Cerebellar nuclear complex (tissue), 1 donor: Measurements from ENCODE around the gene MUC21.

Experiments used
- DNase-seq, 2 experiments: peaks; one replicate each; lab custom pipeline; 2025; lab: John Stamatoyannopoulos, UW

The MUC21 gene

DNA sequence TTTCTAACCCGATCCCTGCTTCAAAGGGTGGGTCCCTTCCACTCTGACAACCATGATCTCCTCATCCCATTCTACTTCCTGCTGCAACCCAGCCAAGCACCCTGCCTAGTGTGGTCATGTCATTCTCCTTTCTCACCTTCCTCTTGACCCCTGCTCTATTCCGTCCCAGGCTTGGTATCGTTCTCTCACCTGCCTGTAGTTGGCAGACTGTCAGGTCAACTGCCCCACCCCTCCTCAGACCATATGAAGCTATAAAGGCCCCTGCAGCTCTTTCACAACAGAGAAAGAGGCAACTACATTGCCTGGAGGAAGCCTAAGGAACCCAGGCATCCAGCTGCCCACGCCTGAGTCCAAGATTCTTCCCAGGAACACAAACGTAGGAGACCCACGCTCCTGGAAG lies at the start of gene MUC21:
MUC21 (plus strand) TSS at position 280 of the 400 bp plus-strand sequence. CDS start 241 bp downstream, outside the sequence.
- DNase-seq: no peak

DNA sequence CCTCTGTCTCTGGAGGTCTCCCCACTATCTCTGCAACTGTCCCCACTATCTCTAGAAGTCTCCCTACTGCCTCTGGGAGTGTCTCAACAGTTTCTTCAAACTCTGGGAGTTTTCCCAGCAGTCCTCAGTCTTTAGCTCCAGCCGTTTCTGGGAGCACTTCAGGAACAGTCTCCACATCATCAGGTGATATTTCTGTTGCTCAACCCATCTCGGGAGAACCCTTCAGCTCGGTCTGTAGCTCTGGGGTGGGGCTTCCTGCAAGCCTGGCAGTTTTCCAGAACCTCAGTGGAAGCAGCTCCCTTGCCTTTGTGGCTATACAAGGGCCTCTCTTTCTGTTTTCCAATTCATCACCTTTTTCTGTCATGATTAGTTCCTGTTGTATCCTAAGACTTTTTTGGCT lies 48.5 kb upstream of the MUC21 start:
- no peak for DNase-seq

DNA sequence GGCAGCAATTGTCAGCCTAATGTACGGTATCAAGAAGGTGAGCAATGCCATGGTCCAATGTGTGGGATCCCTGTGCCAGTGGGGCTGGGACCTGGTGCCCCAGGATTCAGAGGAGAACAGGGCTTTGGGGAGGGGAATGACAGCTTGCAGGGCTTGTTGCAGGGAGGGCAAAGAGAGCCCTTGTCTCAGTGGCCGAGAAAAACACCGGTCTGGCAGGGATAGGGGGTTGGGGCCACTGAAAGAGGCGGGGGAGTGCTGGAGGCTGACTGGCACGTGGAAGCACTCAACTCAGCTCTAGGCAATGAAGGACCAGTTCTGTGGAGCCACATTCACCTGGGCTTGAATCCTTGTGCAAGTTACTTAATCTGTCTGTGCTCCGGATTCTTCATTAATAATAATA lies 46.3 kb upstream of the MUC21 start:
- DNase-seq: no peak

DNA sequence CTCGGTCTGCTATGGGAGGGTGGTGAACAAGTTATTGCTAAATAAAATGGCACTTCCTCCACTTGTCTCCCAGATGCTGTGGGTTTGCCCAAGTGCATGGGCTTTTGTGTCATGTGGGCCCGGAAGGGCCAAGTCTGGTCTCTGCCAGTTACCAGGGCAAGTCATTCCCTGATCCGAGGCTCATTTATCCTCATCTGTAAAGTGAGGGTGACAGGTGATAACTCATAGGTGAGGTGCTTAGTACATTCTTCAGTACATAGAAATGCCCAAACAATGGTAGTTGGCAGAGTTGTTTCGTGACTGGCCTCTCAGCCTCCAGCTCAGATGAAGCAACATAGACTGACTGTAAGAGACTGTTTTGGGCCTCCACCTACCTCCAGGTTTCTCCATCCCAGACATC lies 44.8 kb upstream of the MUC21 start:
- no peak for DNase-seq

DNA sequence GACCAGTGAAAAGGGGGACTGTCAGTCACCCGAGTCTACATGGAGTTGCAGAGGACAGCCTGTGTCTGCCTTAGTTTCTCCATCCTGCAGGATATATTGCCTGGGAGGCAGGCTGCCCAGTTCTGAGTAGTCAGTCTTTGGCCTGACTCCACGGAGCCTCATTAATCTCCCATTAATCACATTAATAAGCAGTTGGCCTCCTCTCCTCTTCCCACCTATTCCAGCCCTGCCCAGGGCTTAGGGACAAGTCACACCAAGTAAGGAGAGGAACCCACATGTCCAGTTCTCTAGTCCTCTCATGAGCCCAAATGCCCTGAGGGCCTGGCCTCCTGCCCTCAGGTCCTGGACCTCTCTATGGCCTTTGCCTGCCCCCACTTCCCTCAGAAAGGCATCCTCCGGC lies 44.0 kb upstream of the MUC21 start:
- no peak for DNase-seq

DNA sequence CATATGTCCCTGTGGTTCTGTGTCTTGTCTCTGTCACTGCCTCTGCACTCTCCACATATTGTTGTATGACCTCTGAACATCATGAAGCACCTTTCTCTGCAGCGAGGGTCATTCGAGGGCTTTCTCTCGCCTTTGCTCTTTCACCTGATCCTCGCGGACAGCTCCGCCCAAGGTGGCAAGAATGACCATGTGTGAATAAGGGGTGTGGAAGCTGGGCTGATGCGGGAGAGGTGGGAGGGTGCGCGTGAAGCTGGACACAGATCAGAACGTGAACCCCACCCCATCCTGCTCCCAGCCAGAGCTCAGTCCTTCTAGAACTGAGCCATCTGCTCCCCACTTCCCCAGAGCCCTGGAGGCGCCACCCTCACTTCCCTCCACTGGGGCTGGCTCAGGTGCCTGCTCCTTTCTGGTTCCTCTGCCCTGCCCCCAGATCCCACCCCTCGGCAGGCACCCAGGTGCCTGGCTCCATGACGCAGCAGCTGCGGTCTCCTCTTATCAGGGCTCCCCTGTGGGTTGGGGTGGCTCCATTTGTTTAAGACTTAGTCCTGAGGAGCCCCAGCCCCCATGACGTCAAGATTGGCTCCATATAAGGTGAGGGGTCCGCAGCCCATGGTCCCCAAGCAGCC lies 43.0 kb upstream of the MUC21 start, which contains the start of gene MUCL3:
MUCL3 (plus strand) TSS at position 613 of the 626 bp plus-strand sequence. CDS start 27 bp downstream, outside the sequence.
- no peak for DNase-seq

DNA sequence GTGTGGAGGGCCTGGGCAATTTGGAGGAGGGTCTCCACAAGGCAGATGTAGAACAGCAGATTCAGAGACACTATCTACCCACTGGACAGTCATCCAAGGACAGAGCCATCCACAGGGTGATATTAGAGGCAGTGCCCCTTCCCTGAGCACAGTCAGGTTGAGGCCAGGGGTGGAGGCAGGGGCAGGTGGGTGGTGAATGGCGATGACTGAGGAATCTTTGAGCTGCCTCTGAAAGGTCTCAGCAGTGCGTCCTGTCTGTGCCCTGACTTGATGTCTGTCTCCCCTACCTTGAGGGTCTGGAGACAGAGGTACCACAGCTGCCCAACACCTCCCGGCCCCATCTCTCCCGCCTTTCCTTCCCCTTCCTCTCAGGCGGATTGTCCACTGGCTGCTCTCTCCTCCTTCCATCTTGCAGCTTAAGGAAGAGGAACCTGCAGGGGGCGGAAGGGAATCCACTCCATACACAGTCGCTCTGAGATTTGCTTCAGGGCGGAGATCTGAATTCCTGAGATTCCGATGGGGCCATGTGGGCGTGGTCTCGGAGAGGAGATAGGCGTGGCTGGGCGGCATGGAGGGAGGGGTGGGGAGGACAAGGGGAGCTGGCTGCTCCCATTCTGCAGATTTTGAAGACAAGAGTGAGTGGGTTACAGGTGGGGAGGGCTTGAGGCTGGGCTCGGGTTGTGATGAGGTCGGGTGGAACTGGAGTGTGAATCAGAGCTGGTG lies 41.0 kb upstream of the MUC21 start:
- no peak for DNase-seq

DNA sequence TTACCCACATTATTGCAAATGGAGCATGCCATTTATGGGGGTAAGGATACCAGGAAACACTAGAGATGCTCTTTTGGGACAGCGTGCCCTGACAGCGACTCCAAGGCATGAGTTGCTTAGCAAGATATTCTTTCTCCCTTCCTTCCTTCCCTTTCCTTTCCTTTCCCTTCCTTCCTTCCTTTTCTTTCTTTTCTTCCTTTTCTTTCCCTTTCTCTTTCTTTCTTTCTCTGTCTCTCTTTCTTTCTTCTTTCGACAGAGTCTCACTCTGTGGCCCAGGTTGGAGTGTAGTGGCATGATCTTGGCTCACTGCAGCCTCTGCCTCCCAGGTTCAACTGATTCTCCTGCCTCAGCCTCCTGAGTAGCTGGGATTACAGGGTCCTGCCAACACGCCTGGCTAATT lies 39.5 kb upstream of the MUC21 start:
- no peak for DNase-seq

DNA sequence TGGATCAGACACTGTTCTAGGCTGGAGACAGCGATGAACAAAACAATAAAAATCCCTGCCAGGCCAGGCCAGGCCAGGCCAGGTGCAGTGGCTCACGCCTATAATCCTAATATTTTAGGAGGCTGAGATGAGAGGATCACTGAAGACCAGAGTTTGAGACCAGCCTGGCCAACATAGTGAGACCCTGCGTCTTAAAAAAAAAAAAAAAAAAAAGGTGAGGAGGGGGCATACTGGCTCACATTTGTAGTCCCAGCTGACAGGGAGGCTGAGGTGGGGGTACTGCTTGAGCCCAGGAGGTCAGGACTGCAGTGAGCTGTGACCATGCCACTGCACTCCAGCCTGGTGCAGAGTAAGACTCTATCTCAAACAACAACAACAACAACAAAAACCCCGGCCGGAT lies 38.2 kb upstream of the MUC21 start:
- DNase-seq: no peak

DNA sequence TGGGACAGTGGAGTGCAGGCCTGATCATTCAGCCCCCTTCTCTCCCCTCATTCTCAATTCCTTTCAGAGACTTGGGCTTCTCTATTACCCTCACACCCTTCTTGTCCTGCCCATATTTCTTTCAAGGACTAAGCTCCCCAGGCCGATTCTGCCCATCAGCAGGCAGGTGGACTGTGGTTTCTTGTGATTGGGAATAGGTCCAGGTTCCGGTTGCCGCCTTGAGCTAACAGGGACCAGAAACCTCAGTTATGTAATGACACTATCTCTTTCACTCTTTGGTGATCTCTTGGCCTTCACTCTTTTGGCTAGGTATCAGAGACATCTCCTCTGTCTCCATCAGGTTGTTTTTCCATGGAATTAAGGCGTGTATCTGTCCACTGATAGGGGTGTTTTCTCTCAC lies 36.3 kb upstream of the MUC21 start:
- DNase-seq: no peak

DNA sequence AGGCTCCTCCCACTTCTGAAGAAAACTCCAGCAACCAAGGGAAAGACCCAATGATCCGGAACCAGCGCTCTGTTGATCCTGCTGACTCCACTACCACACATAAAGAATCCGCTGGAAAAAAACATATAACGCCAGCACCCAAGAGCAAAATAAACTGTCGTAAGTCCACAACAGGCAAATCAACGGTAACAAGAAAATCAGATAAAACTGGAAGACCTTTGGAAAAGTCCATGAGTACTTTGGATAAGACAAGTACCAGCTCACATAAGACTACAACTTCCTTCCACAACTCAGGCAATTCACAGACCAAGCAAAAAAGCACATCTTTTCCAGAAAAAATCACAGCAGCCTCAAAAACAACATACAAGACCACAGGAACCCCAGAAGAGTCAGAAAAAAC lies 34.7 kb upstream of the MUC21 start:
- no peak for DNase-seq

DNA sequence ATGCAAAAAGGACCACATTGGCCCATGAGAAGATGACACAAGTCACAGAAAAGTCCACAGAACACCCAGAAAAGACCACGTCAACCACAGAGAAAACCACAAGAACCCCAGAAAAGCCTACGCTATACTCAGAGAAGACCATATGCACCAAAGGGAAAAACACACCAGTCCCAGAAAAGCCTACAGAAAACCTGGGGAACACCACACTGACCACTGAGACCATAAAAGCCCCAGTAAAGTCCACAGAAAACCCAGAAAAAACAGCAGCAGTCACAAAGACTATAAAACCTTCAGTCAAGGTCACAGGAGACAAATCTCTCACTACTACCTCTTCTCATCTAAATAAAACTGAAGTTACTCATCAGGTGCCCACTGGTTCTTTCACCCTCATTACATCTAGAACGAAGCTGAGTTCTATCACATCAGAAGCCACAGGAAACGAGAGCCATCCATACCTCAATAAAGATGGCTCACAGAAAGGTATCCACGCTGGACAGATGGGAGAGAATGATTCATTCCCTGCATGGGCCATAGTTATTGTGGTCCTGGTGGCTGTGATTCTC lies 31.5 kb upstream of the MUC21 start:
- DNase-seq: no peak

DNA sequence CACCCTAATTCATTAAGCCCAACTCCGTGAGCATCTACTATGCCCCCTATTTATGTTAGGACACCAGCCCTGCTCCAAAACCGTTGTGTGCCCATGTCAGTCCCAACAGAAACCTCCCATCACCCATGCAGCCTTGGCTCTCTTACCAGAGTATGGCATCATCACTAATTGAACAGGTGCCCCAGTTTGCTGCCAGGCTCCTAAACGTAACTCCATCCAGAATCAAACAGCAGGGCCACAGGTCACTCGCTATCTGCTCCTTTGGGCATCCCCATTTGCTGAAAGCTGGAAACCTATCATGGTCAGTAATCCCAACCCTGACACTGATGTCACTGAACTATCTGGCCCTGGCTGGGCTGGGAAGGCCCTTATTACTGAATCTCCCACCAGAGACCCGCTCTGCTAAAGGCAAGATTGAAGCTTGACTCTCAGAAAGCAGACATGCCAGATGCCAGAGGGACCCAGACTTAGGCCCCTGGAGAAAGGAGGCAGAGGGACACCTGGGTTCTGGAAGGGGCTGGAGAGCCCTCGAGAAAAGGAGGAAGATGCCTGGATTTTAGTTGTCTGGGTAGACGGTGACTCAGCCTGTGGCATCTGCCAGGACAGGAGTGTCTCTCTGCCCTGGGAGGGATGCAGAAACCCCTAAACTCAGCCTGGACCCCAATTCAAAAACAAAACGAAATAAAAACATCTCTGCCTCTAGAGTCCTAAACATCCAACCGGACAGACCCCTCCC lies 28.7 kb upstream of the MUC21 start:
- no peak for DNase-seq

DNA sequence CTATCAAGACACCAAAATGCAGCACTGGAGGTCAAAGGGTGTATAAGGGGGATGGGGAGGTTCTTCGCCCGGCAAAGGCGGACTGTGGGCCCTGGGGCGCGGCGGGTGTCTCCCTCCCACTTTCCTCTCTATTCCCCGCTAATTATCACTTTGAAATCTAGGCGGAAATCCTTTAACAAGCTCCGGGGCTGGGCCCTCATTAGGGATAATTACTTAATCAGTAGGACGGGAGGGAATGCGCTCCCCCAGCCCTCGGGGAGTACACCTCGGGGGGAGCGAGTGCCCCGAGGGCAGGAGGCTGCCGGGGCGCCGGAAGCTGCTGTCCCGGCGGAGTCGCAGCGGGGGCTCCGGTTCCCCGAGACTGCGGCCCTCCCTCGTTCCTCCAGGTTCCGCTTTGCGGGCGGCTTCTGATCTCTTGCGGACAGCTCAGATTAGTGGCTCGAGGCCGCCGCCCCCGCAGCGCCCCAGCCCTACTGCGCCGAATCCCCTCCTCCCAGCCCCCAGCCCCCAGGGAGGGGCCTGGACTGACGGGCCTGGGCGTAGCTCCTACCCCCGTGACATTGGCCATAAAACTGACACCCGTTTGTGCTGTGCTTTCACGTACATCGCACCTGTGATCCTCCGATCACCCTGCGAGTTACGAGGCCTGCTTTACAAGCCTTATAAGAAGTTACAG lies 28.0 kb upstream of the MUC21 start:
- no peak for DNase-seq

DNA sequence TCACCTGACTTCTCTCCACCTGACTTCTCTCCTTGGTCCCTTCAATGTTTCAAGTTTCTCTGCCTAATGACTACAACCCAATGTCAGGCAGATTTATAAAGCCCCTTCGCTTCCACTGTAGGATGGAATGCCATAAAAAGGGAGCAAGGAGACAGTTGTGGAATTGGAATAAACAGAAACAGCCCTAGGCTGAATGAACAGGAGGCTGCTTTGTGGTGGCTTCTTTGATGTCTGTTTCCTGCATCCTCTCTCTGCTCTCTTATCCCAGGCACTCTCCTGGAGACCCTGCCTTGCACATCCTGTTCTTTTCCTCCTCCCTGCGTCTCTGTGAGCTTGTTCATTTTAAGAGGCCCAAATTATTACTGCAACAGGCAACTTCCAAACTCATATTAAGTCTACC lies 25.8 kb upstream of the MUC21 start:
- no peak for DNase-seq

DNA sequence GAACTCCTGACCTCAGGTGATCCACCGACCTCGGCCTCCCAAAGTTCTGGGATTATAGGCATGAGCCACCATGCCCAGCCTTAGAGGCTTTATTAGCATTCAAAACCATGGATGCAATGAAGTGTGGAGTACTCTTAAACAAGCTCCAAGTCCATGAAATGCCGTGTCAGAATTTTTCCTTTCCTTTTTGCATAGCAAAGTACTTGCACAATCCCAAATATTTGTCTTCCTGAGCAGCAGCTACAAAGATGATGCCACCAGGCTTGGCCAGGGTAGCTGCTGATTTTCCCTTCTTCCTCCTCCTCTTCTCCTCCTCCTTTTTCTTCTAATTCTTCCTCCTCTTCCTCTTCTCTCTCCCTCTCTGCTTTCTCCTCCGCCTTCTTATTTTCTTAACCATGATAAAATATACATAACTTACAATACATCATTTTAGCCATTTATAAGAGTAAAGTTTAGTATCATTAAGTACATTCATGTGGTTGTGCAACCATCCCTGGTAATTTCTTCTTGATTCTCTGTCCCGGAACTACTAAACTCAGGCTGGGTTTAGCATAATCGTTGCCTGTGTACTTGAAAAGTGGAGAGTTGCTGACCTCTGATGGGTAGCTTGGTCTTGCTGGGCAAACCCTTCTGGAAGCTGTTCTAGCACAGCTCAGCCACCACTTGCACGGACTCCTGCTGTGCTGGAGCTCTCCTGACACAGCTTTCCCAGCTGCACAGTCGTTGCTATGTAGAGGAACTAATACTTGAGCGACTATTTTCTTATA lies 22.4 kb upstream of the MUC21 start:
- no peak for DNase-seq

DNA sequence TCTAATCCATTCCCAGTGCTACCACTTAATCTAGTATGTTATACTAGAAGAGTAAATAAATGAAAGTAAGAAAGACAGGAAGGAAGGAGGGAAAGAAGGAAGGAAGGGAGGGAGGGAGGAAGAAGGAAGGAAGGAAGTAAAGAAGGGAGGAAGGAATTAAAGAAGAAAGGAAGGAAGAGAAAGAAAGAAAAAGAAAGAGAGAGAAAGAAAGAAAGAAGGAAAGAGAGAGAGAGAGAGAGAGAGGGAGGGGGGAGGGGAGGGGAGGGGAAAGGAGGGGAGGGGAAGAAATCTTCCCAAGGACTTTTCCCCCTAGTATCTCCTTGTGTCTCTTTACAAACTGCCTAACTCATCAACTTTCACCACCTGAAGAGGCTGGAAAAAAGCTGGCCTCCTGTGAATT lies 20.8 kb upstream of the MUC21 start:
- no peak for DNase-seq

DNA sequence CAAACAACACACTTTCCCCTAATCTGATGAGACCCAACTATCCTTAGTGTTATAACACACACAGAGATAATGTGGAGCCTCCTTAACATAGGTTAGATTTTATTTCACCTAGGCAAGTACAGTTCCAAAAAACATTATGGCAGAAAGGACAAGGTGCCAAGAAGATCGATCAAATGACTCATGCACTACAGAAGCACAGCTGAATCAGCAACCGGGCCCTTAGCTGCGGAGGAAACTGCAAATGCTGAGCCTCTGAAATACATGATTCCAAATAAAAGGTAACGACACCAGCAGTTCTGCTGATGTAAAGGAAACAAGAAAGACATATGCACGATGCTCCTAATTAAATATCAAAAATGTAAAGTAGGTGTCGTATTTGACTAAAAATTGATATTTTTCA lies 19.9 kb upstream of the MUC21 start:
- no peak for DNase-seq

DNA sequence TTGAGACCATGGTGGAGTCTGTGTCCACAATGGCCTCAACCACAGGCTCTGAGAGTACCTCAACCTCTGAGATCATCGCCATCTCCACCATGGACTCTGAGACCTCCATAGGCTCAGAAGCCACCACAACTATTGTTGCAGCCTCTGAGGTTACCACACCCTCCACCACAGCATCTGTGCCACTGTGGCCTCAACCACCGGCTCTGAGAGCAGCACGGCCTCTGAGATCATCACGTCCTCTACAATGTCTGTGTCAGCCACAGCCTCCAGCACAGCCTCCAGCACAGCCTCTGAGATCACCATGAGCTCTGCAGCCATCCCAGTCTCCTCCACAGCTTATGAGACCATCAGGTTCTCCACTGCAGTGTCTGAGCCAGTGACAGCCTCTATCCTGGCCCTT lies 19.4 kb upstream of the MUC21 start:
- DNase-seq: no peak

DNA sequence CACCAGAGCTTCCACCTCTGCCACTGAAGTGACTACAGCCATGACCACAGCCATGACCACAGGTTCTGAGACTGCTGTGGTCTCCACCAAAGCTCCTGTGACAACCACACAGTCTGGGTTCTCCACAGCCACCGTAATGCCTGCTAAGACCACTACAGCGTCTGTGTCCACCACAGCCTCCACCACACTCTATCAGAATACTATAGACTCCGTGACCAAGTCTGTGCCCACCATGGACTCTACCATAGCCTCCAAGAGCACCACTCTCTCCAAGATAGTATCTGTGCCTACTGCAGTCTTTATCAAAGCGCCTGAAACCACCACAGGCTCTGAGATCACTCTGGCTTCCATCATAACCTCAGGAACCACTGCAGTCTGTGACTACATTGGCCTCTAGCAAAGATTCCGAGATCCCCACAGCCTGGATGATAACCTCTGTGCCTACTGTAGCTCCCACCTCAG lies 18.3 kb upstream of the MUC21 start:
- no peak for DNase-seq

DNA sequence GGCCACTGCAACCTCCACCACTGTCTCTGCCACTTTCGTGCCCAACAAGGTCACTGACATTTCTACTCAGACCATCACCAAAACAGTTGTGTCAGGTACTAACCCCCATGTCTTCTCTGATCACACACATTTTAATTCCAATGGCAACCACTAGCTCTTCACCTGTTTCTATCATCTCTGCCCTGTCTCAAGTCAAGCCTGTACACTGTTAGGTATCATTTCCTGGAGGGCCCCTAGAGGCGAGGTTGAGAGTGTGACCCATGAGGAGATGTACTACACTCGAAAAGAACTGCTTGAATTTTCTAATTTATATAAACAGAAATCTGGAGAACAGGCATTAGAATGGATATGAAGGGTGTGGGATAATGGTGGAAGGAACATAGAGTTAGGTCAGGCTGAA lies 17.4 kb upstream of the MUC21 start:
- no peak for DNase-seq
